HG02852 (cell line): Measurements from ENCODE around the gene CELA3A.
"Not testable (repeated sequence)": the region's sequence is repeated elsewhere in the genome, so short reads cannot be mapped to it uniquely, and the experiment has no call there.

Source experiments
- ATAC-seq: cut with Tn5 transposase; IDR thresholded peaks from one replicate; pipeline ENCODE4 v1.9.1; 2021; ENCODE audit warnings: mild to moderate bottlenecking, moderate library complexity; ENCODE audit not compliant: unreplicated experiment

Gene CELA3A

GRCh38 chr1:21980515-21981220 lies 20.8 kb upstream of the CELA3A start:
- ATAC-seq: not testable (repeated sequence)

- ATAC-seq: not testable (repeated sequence)
These were observed 20.2 kb upstream of the CELA3A start for GRCh38 chr1:21981253-21981652.

GRCh38 chr1:21982122-21982521 lies 19.3 kb upstream of the CELA3A start:
- ATAC-seq: not testable (repeated sequence)

- not testable (repeated sequence) for ATAC-seq
These were observed 17.9 kb upstream of the CELA3A start for GRCh38 chr1:21983539-21983938.

- not testable (repeated sequence) for ATAC-seq
These were observed 15.6 kb upstream of the CELA3A start for GRCh38 chr1:21985893-21986292.

GRCh38 chr1:21986386-21986785 lies 15.1 kb upstream of the CELA3A start:
- not testable (repeated sequence) for ATAC-seq

GRCh38 chr1:21989672-21990393 lies 11.6 kb upstream of the CELA3A start:
- ATAC-seq: not testable (repeated sequence)

GRCh38 chr1:21992186-21992585 lies 9.3 kb upstream of the CELA3A start:
- ATAC-seq: not testable (repeated sequence)

- not testable (repeated sequence) for ATAC-seq
These were observed 6.7 kb upstream of the CELA3A start for GRCh38 chr1:21994716-21995115.

- ATAC-seq: not testable (repeated sequence)
These were observed 4.8 kb upstream of the CELA3A start for GRCh38 chr1:21996663-21996970.

GRCh38 chr1:21997891-21998623 lies 3.4 kb upstream of the CELA3A start:
- ATAC-seq: not testable (repeated sequence)

GRCh38 chr1:21998624-21999294 lies 2.7 kb upstream of the CELA3A start:
- ATAC-seq: not testable (repeated sequence)

GRCh38 chr1:21999645-22000044 lies 1.8 kb upstream of the CELA3A start:
- ATAC-seq: not testable (repeated sequence)

GRCh38 chr1:22002461-22002860 lies 1.0 kb downstream of the CELA3A start:
- not testable (repeated sequence) for ATAC-seq

GRCh38 chr1:22002875-22003274 lies 1.4 kb downstream of the CELA3A start:
- ATAC-seq: not testable (repeated sequence)

GRCh38 chr1:22003959-22004358 lies 2.5 kb downstream of the CELA3A start:
- ATAC-seq: not testable (repeated sequence)

- not testable (repeated sequence) for ATAC-seq
These were observed 4.0 kb downstream of the CELA3A start for GRCh38 chr1:22005261-22006149.

GRCh38 chr1:22006736-22007135 lies 5.3 kb downstream of the CELA3A start:
- not testable (repeated sequence) for ATAC-seq

- not testable (repeated sequence) for ATAC-seq
These were observed 5.8 kb downstream of the CELA3A start for GRCh38 chr1:22007262-22007661.

GRCh38 chr1:22009566-22009965 lies 8.1 kb downstream of the CELA3A start:
- not testable (repeated sequence) for ATAC-seq
